Hepatocyte (in vitro differentiated cells): ENCODE results near the gene IL23R. TPM values are rescaled to one million over a fixed set of nuclear protein-coding genes. Genes with fewer than 3 reads are reported as not detected.

Experiments
- DNase-seq: peaks from one replicate; pipeline ENCODE4 v3.0.0-alpha.2; 2016; ENCODE audit warnings: low spot score
- H2AFZ ChIP-seq: fragments of 200-600 bp; sonication (generic); 2 replicates; pipeline ENCODE4 v1.6.0; 2016; ENCODE audit warnings: antibody characterized with exemption, mild to moderate bottlenecking
- H3K27ac ChIP-seq: fragments of 200-600 bp; sonication (generic); 2 replicates; pipeline ENCODE4 v1.5.1; 2016; ENCODE audit warnings: mild to moderate bottlenecking
- H3K27me3 ChIP-seq: fragments of 200-600 bp; sonication (generic); 2 replicates; pipeline ENCODE4 v1.6.1; 2016
- H3K36me3 ChIP-seq: fragments of 200-600 bp; sonication (generic); replicated peaks from 2 replicates; pipeline ENCODE4 v1.5.1; 2016; ENCODE audit warnings: low read depth; ENCODE audit not compliant: insufficient read depth
- H3K4me1 ChIP-seq: fragments of 200-600 bp; sonication (generic); 2 replicates; pipeline ENCODE4 v1.5.1; 2016; ENCODE audit warnings: mild to moderate bottlenecking, moderate library complexity; ENCODE audit not compliant: insufficient read depth
- H3K4me2 ChIP-seq: fragments of 200-600 bp; sonication (generic); 2 replicates; pipeline ENCODE4 v1.6.0; 2016
- H3K4me3 ChIP-seq: fragments of 200-600 bp; sonication (generic); 2 replicates; pipeline ENCODE4 v1.5.1; 2016; ENCODE audit warnings: mild to moderate bottlenecking
- H3K79me2 ChIP-seq: fragments of 200-600 bp; sonication (generic); 2 replicates; pipeline ENCODE4 v1.6.0; 2017; ENCODE audit warnings: mild to moderate bottlenecking
- H3K9me2 ChIP-seq: fragments of 200-600 bp; sonication (generic); replicated peaks from 2 replicates; pipeline ENCODE4 v1.6.0; 2017; ENCODE audit warnings: mild to moderate bottlenecking; ENCODE audit not compliant: insufficient read depth
- H3K9me3 ChIP-seq: fragments of 200-600 bp; sonication (generic); 2 replicates; pipeline ENCODE4 v1.5.1; 2016; ENCODE audit warnings: low read depth, mild to moderate bottlenecking
- H4K20me1 ChIP-seq: fragments of 200-600 bp; sonication (generic); 2 replicates; pipeline ENCODE4 v1.6.0; 2016; ENCODE audit warnings: mild to moderate bottlenecking; ENCODE audit not compliant: insufficient read depth, poor library complexity, severe bottlenecking
- CTCF ChIP-seq: fragments of 200-600 bp; sonication (generic); IDR thresholded peaks from 2 replicates; pipeline ENCODE4 v1.5.1; 2016; ENCODE audit warnings: antibody characterized with exemption, mild to moderate bottlenecking; ENCODE audit not compliant: poor library complexity
- EZH2 ChIP-seq: fragments of 200-600 bp; sonication (generic); IDR thresholded peaks from 2 replicates; pipeline ENCODE4 v1.6.1; 2016; ENCODE audit warnings: antibody characterized with exemption, mild to moderate bottlenecking, borderline replicate concordance
- EZH2phosphoT487 ChIP-seq: fragments of 200-600 bp; sonication (generic); IDR thresholded peaks from one replicate; pipeline ENCODE4 v1.6.1; 2018; ENCODE audit warnings: antibody characterized with exemption, mild to moderate bottlenecking, low read depth, moderate library complexity; ENCODE audit not compliant: unreplicated experiment, severe bottlenecking
- WGBS: methylation state at CpG from one replicate; pipeline ENCODE4 v1.1.6; 2016; ENCODE audit warnings: low lambda C conversion rate; ENCODE audit errors: missing lambda C conversion rate; 5-methylcytosine and 5-hydroxymethylcytosine counted together
- polyA plus RNA-seq: library from polyadenylated mRNA; unstranded; fragments of >200 nt; fragmentation: Nextera tagmentation; extraction: Ambion mirVana; gene quantifications from 2 replicates; pipeline ENCODE4 v1.2.1, GENCODE V29; 2016
- total RNA-seq: library from RNA; depleted of rRNA; stranded (reverse); fragments of >200 nt; gene quantifications from 2 replicates; pipeline ENCODE4 v1.2.3, GENCODE V29; 2014

Gene IL23R
- total and polyA plus RNA-seq, 2 experiments from 2014 or later: 0.20 TPM; not detected in 1

- Histone ChIP-seq H3K27ac (no peak overlapping the region), H3K4me1 (no peaks in the 10 kb centered on the region), H3K9me3 (no peaks in the 10 kb centered on the region), H2AFZ (no peak overlapping the region), H3K79me2 (no peaks in the 10 kb centered on the region), H4K20me1 (no peaks in the 10 kb centered on the region), H3K4me2 (no peak overlapping the region), H3K36me3 (no peaks in the 10 kb centered on the region), H3K9me2 (no peaks in the 10 kb centered on the region), H3K27me3 (no peaks in the 10 kb centered on the region), H3K4me3 (no peak overlapping the region)
- WGBS: 73% methylated on average over 5 of the region's 5 CpGs
- no peak for DNase-seq
- TF ChIP-seq EZH2phosphoT487 (no peak), EZH2 (no peak), CTCF (no peak)
These were observed 90.9 kb downstream of the IL23R start for GRCh38 chr1:67257173-67257535.

- TF ChIP-seq CTCF (peak; percentile 21), EZH2 (no peak)
These were observed 95.4 kb downstream of the IL23R start for GRCh38 chr1:67261680-67262079.

GRCh38 chr1:67262735-67263134 lies 96.5 kb downstream of the IL23R start:
- 89% methylated on average over 5 of the region's 5 CpGs for WGBS
- no peaks in the 10 kb centered on the region for H3K9me3 ChIP-seq

More at GRCh38 chr1:67261680-67262079, 95.4 kb downstream of the IL23R start:
- peak; percentile 11 for DNase-seq
- no peak overlapping the region for H3K27ac ChIP-seq
- H3K4me3 ChIP-seq: no peak overlapping the region
- no peaks in the 10 kb centered on the region for H4K20me1 ChIP-seq
- H3K9me3 ChIP-seq: no peaks in the 10 kb centered on the region
- no peak overlapping the region for H3K4me2 ChIP-seq
- no peaks in the 10 kb centered on the region for H3K36me3 ChIP-seq
- H3K9me2 ChIP-seq: no peaks in the 10 kb centered on the region
- 16% methylated on average over 4 of the region's 4 CpGs for WGBS
- no peak overlapping the region for H2AFZ ChIP-seq
- no peaks in the 10 kb centered on the region for H3K4me1 ChIP-seq
- peaks cover 2% of the 10 kb centered on the region for H3K27me3 ChIP-seq
- no peaks in the 10 kb centered on the region for H3K79me2 ChIP-seq

More at GRCh38 chr1:67262735-67263134, 96.5 kb downstream of the IL23R start:
- Histone ChIP-seq H2AFZ (no peak overlapping the region), H3K36me3 (no peaks in the 10 kb centered on the region), H4K20me1 (no peaks in the 10 kb centered on the region), H3K4me1 (no peaks in the 10 kb centered on the region), H3K4me2 (no peak overlapping the region), H3K79me2 (no peaks in the 10 kb centered on the region), H3K27ac (no peak overlapping the region), H3K9me2 (no peaks in the 10 kb centered on the region), H3K27me3 (peaks cover 2% of the 10 kb centered on the region), H3K4me3 (no peak overlapping the region)
- TF ChIP-seq CTCF (no peak), EZH2phosphoT487 (no peak), EZH2 (no peak)
- no peak for DNase-seq
